ENCODE data around the gene PLXND1. TPM values are rescaled to one million over a fixed set of nuclear protein-coding genes. Genes with fewer than 3 reads are reported as not detected.

PLXND1 gene
- total RNA-seq = 10 to 100 TPM; 24.0 to 42.6 (median 30.3) TPM

DNA sequence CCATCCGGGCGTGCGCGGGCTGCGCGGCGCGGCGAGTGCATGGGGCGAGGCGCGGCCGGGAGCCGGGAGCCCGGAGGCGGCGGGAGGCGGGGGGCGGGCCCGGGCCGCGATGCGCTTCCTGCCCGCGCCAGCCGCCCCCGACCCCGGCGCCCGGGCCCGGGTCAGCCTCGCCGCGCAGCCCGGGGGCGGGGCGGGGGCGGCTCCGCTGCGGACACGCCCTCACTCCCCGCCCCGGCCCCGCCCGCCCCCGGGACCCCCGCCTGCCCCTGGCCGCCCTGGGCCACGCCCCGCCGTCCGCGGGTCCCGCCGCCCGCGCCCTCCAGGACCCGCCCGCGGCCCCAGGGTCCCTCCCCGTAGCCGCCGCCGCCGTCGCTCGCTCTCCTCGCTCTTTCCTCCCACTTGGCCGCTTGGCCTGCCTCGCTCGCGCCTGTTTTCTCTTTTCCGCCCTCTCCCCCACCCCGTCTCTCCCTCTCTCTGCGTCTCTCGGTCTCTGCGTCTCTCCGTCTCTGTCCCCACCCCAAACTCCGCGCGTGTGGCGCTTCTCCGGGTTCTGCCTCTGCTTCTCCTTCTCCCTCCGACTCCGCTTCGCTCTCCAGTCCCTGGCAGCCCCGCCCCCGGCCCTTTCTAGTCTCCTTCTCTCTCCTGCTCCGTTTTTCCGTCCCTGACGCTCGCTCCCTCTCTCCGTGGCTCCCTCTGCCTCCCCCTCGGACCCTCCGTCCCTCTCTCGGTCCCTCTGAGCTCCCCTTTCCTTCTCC is at the start of gene PLXND1:
Gene PLXND1 (minus strand): TSS at position 41 of the 755 bp plus-strand sequence. CDS start 37 bp downstream, at position 4.
- peak in 1 of 2 donors; percentile 94 for DNase-seq (ENCODE audit: low spot score in 2 of 2)
- TF ChIP-seq, protein P1, sequence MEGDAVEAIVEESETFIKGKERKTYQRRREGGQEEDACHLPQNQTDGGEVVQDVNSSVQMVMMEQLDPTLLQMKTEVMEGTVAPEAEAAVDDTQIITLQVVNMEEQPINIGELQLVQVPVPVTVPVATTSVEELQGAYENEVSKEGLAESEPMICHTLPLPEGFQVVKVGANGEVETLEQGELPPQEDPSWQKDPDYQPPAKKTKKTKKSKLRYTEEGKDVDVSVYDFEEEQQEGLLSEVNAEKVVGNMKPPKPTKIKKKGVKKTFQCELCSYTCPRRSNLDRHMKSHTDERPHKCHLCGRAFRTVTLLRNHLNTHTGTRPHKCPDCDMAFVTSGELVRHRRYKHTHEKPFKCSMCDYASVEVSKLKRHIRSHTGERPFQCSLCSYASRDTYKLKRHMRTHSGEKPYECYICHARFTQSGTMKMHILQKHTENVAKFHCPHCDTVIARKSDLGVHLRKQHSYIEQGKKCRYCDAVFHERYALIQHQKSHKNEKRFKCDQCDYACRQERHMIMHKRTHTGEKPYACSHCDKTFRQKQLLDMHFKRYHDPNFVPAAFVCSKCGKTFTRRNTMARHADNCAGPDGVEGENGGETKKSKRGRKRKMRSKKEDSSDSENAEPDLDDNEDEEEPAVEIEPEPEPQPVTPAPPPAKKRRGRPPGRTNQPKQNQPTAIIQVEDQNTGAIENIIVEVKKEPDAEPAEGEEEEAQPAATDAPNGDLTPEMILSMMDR (IDR thresholded peaks at IDR 0.05) = no peak
- peak in 1 of 2 donors; percentile 35 for TF ChIP-seq POLR2A (IDR thresholded peaks at IDR 0.05)
- intact Hi-C loops (cut with DNase I; ENCODE audit: low total_unique reads) = no loop called here
- peak within 1 kb of the TSS; percentile 44 for H3K4me3 ChIP-seq (ENCODE audit: low read depth, poor library complexity, severe bottlenecking)
- WGBS, 2 donors = 1% methylated on average over 47 to 73 of the region's 96 CpGs

GRCh38 chr3:129655291-129655700 is 48.8 kb upstream of the PLXND1 start:
- DNase-seq (ENCODE audit: low spot score in 2 of 2) = no peak
- TF ChIP-seq, protein P1 (IDR thresholded peaks at IDR 0.05) = no peak
- no peak for TF ChIP-seq POLR2A (IDR thresholded peaks at IDR 0.05)
- intact Hi-C loops (cut with DNase I; ENCODE audit: low total_unique reads) = no loop called here
- WGBS, 2 donors = 86 to 90% methylated on average over 4 of the region's 4 CpGs
- no peak overlapping the region for H3K4me3 ChIP-seq (ENCODE audit: low read depth, poor library complexity, severe bottlenecking)

DNA sequence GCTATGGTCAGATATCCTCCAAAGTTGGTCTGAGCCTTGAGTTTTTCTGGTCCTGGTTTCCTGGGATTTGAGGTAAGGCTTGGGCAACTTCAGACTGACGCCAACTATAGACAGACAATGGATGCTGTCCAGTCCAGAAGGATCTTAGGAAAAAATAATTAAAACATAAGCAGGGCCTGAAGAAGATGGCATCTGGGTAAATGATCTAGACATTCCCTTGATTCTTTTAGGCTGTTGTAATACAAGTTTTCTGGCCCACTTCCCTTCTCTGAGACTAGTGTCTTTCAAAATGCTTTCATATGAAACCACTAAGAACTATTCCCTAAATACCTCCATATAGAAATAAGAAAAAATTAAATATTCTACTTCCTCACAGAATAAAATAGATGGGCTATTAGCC is 47.7 kb upstream of the PLXND1 start:
- no peak overlapping the region for H3K4me3 ChIP-seq (ENCODE audit: low read depth, poor library complexity, severe bottlenecking)
- 85 to 92% methylated on average over 1 of the region's 1 CpG for WGBS, 2 donors
- DNase-seq (ENCODE audit: low spot score in 2 of 2) = no peak
- intact Hi-C loops (cut with DNase I; ENCODE audit: low total_unique reads) = loop anchor here (5.0 kb wide), 1 partner anchor 173 kb away; no protein-coding TSS in a partner anchor
- TF ChIP-seq POLR2A (IDR thresholded peaks at IDR 0.05) = no peak
- TF ChIP-seq, protein P1 (IDR thresholded peaks at IDR 0.05) = no peak

GRCh38 chr3:129653019-129653418 is 46.5 kb upstream of the PLXND1 start:
- intact Hi-C loops (cut with DNase I; ENCODE audit: low total_unique reads) = loop anchor here (5.0 kb wide), 1 partner anchor 174 kb away; no protein-coding TSS in a partner anchor
- no peak overlapping the region for H3K4me3 ChIP-seq (ENCODE audit: low read depth, poor library complexity, severe bottlenecking)
- DNase-seq (ENCODE audit: low spot score in 2 of 2) = no peak
- no peak for TF ChIP-seq POLR2A (IDR thresholded peaks at IDR 0.05)
- TF ChIP-seq, protein P1 (IDR thresholded peaks at IDR 0.05) = no peak
- WGBS, 2 donors = 77 to 81% methylated on average over 1 of the region's 1 CpG

DNA sequence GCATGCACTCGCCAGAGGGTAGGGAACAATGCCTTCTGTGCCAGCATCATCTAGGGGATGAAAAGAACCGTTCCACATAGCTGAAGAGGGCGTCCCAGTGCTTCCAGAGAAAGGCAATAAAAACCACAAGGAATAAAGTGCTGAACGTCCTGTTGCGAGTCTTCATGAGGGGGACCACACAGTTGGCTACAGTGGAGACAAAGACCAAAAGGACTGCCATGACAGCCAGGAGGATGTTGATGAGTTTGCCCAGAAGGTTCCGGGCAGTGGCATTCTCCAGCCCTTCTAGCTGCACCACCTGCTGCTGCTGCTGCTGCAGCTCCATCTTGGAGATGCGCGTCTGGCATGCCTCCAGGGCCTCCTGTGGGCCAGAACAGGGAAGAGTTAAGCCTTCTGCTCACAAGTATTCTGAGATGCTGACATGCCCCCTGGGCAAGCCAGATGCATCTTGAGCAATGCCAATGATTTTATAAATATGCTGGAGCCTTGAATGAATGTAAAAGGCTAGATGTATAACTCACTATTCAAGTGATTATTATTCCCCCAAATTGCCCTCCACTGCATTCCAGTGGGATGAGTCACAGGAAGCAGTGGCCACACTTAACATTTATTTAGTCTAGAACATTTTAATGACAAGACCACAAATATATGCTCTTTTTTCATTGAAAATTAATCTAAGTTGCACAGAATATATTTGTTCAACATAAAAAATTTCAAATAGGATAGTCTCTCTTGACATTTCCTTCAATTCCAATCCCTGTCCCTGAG is 45.1 kb upstream of the PLXND1 start:
- no peak overlapping the region for H3K4me3 ChIP-seq (ENCODE audit: low read depth, poor library complexity, severe bottlenecking)
- TF ChIP-seq, protein P1 (IDR thresholded peaks at IDR 0.05) = no peak
- TF ChIP-seq POLR2A (IDR thresholded peaks at IDR 0.05) = no peak
- 57 to 66% methylated on average over 8 of the region's 8 CpGs for WGBS, 2 donors
- DNase-seq (ENCODE audit: low spot score in 2 of 2) = no peak
- intact Hi-C loops (cut with DNase I; ENCODE audit: low total_unique reads) = loop anchor here (5.0 kb wide), 1 partner anchor 176 kb away; no protein-coding TSS in a partner anchor

All from lower leg skin (tissue), 4 donors.